ENCODE measurements around the gene OLFML3. TPM values are rescaled to one million over a fixed set of nuclear protein-coding genes. Genes with fewer than 3 reads are reported as not detected.

OLFML3 gene, protein sequence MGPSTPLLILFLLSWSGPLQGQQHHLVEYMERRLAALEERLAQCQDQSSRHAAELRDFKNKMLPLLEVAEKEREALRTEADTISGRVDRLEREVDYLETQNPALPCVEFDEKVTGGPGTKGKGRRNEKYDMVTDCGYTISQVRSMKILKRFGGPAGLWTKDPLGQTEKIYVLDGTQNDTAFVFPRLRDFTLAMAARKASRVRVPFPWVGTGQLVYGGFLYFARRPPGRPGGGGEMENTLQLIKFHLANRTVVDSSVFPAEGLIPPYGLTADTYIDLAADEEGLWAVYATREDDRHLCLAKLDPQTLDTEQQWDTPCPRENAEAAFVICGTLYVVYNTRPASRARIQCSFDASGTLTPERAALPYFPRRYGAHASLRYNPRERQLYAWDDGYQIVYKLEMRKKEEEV
- polyA plus RNA-seq (2013): 0.18 TPM

- Histone ChIP-seq H3K4me3 (ENCODE audit: control insufficient read depth in 1 of 7, extremely low read depth in 1 of 7, insufficient read depth in 4 of 7, low read depth in 2 of 7, low read length in 6 of 7) (peak within 1 kb of the TSS in 1 of 7 experiments; percentile 11), H3K9me3 (ENCODE audit: control extremely low read depth in 1 of 5, control insufficient read depth in 4 of 5, insufficient read depth in 2 of 5, low read depth in 1 of 5, low read length in 4 of 5) (no peaks in the 10 kb centered on the region), H3K4me1 (ENCODE audit: control extremely low read depth in 1 of 4, control insufficient read depth in 4 of 4, insufficient read depth in 4 of 4, low read length in 3 of 4) (peaks cover 19 to 74% (median 53%) of the 10 kb centered on the region in 4 experiments), H3K36me3 (ENCODE audit: control insufficient read depth in 4 of 4, insufficient read depth in 4 of 4, low read length in 3 of 4) (peaks cover 0 to 8% (median 3%) of the 10 kb centered on the region in 4 experiments), H3K27ac (ENCODE audit: insufficient read depth in 1 of 2, low read depth in 1 of 2, low read length in 2 of 2, poor library complexity in 1 of 2, severe bottlenecking in 2 of 2) (no peak within 1 kb of the TSS), H3K27me3 (replicated peaks in 2 of 5; ENCODE audit: control insufficient read depth in 4 of 5, insufficient read depth in 5 of 5, low read length in 4 of 5) (peaks cover 0 to 13% (median 0%) of the 10 kb centered on the region in 5 experiments)
- 87% methylated on average over 3 of the region's 13 CpGs for WGBS (ENCODE audit: insufficient coverage)
- ChIA-PET CTCF (interaction anchor here (0.6 to 3.9 kb wide), 20 partner anchors 9 to 738 kb away, joined by 3 to 44 read pairs (median 3); no protein-coding TSS in a partner anchor), POLR2A (interaction anchor here (1.2 kb wide), 1 partner anchor 304 kb away, joined by 7 read pairs; no protein-coding TSS in a partner anchor)
- DNase-seq: peak; percentile 54 to 75 (median 74)
Observed at GRCh38 chr1:113978863-113979702, at the start of gene OLFML3. TSS of gene OLFML3 (plus strand) at chr1:113979474. CDS start at chr1:113979517, 43 bp downstream.

DNA sequence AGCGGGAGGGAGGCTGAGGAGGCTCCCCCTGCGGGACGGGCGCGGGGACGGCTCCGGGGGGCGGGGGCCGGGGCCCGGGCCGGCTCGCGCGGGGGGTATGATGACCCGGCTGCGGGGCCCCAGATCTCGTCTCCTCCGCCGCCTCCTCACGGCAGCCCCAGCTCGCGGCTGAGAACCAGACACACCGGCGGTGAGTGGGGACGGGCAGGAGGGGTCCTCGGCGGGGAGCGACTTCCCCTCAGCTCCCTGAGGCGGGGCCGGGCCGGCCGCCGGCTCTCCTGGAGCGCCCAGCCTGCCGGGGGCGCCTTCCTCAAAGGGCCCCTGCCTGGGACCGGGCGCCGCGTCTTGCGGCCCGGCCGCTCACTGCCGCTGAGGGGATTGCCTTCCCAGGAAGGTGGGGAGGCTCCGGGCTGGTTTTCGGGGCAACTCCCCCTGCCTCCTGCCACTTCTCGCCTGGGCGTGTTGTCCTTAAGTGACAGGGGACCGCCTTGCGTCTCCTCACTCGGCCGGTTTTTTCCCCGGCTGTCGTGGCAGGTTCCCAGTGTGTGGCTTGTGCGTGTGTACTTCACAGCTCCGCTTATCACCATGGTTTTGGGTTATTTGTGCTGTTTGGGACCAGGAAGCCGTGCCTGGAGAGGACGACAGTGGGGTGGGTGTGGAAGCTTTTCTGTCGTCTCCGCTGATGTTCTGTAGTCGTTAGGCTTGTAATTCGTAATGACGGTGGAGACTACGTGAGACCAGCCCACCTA is 49.4 kb upstream of the OLFML3 start:
- peak; percentile 48 to 79 (median 73) for DNase-seq
- Histone ChIP-seq H3K27me3 (replicated peaks in 2 of 5; ENCODE audit: control insufficient read depth in 4 of 5, insufficient read depth in 5 of 5, low read length in 4 of 5) (no peaks in the 10 kb centered on the region), H3K27ac (ENCODE audit: insufficient read depth in 1 of 2, low read depth in 1 of 2, low read length in 2 of 2, poor library complexity in 1 of 2, severe bottlenecking in 2 of 2) (peak overlapping the region; percentile 100), H3K9me3 (ENCODE audit: control extremely low read depth in 1 of 5, control insufficient read depth in 4 of 5, insufficient read depth in 2 of 5, low read depth in 1 of 5, low read length in 4 of 5) (no peaks in the 10 kb centered on the region), H3K36me3 (ENCODE audit: control insufficient read depth in 4 of 4, insufficient read depth in 4 of 4, low read length in 3 of 4) (peaks cover 0 to 2% (median under 1%) of the 10 kb centered on the region in 4 experiments), H3K4me3 (ENCODE audit: control insufficient read depth in 1 of 7, extremely low read depth in 1 of 7, insufficient read depth in 4 of 7, low read depth in 2 of 7, low read length in 6 of 7) (peak overlapping the region; percentile 74 to 100 (median 95)), H3K4me1 (ENCODE audit: control extremely low read depth in 1 of 4, control insufficient read depth in 4 of 4, insufficient read depth in 4 of 4, low read length in 3 of 4) (peaks cover 38 to 64% (median 49%) of the 10 kb centered on the region in 4 experiments)
- ChIA-PET CTCF (interaction anchor here (0.8 to 18.7 kb wide), 20 partner anchors 8 to 172 kb away, joined by 3 to 212 read pairs (median 6); partner anchors contain the start of genes AP4B1 and DCLRE1B), POLR2A (interaction anchor here (0.5 to 3.6 kb wide), 13 partner anchors 11 to 171 kb away, joined by 3 to 43 read pairs (median 6); partner anchors contain the start of genes AP4B1, DCLRE1B and PHTF1)
- WGBS (ENCODE audit: insufficient coverage): under 1% methylated on average over 51 of the region's 64 CpGs

DNA sequence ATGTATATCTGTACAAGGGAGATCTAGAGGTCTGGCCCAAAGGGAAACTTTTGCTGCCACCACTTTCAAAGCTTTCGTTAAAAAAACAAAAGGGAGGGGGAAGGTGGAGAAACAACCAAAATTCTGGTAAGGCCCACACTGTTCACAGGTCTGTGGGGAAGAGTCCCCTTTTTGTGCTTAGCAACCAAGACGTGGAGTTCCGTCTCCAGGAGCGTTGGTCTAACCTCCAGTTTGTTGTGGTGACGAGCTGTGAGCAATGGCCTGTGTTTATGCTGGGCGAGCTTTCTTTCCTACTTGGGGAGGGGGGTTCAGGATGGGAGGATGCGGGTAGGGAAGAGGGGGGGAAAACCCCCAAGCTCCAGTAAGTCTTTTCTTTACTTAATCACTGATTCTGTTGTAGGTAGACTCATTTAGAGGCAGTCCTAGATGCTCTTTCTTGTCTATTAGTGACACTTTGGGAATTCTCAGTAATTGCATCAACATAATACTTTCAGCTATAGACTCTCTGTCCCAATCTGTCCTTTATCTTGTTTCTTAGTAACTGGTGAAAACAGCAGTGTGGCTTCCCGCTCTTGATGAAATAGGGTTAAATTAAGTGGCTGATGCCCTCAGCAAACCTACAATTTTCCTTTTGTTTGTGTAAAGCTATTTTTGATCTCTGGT is 48.6 kb upstream of the OLFML3 start:
- ChIA-PET CTCF (interaction anchor here (0.8 to 18.7 kb wide), 14 partner anchors 10 to 172 kb away, joined by 3 to 212 read pairs (median 6); partner anchors contain the start of genes AP4B1, DCLRE1B and RSBN1), POLR2A (interaction anchor here (0.5 to 3.6 kb wide), 11 partner anchors 17 to 171 kb away, joined by 3 to 43 read pairs (median 6); partner anchors contain the start of genes AP4B1, DCLRE1B and PHTF1)
- no peaks in the 10 kb centered on the region for H3K27me3 ChIP-seq (replicated peaks in 2 of 5; ENCODE audit: control insufficient read depth in 4 of 5, insufficient read depth in 5 of 5, low read length in 4 of 5)
- peak; percentile 83 to 95 (median 95) for DNase-seq
- peak overlapping the region; percentile 100 for H3K27ac ChIP-seq (ENCODE audit: insufficient read depth in 1 of 2, low read depth in 1 of 2, low read length in 2 of 2, poor library complexity in 1 of 2, severe bottlenecking in 2 of 2)
- H3K36me3 ChIP-seq (ENCODE audit: control insufficient read depth in 4 of 4, insufficient read depth in 4 of 4, low read length in 3 of 4): peaks cover 0 to 2% (median under 1%) of the 10 kb centered on the region in 4 experiments
- no peaks in the 10 kb centered on the region for H3K9me3 ChIP-seq (ENCODE audit: control extremely low read depth in 1 of 5, control insufficient read depth in 4 of 5, insufficient read depth in 2 of 5, low read depth in 1 of 5, low read length in 4 of 5)
- H3K4me1 ChIP-seq (ENCODE audit: control extremely low read depth in 1 of 4, control insufficient read depth in 4 of 4, insufficient read depth in 4 of 4, low read length in 3 of 4): peaks cover 38 to 65% (median 49%) of the 10 kb centered on the region in 4 experiments
- 0% methylated on average over 6 of the region's 8 CpGs for WGBS (ENCODE audit: insufficient coverage)
- peak overlapping the region; percentile 74 to 100 (median 95) for H3K4me3 ChIP-seq (ENCODE audit: control insufficient read depth in 1 of 7, extremely low read depth in 1 of 7, insufficient read depth in 4 of 7, low read depth in 2 of 7, low read length in 6 of 7)

GRCh38 chr1:113931451-113931851 is 47.8 kb upstream of the OLFML3 start:
- ChIA-PET POLR2A (interaction anchor here (2.5 to 3.6 kb wide), 2 partner anchors 17 to 27 kb away, joined by 22 to 43 read pairs; partner anchors contain the start of genes AP4B1 and DCLRE1B), CTCF (interaction anchor here (0.7 to 18.7 kb wide), 9 partner anchors 9 to 173 kb away, joined by 3 to 212 read pairs (median 22); partner anchors contain the start of genes AP4B1, DCLRE1B and RSBN1)
- Histone ChIP-seq H3K9me3 (ENCODE audit: control extremely low read depth in 1 of 5, control insufficient read depth in 4 of 5, insufficient read depth in 2 of 5, low read depth in 1 of 5, low read length in 4 of 5) (no peaks in the 10 kb centered on the region), H3K27ac (ENCODE audit: insufficient read depth in 1 of 2, low read depth in 1 of 2, low read length in 2 of 2, poor library complexity in 1 of 2, severe bottlenecking in 2 of 2) (peak overlapping the region; percentile 100), H3K27me3 (replicated peaks in 2 of 5; ENCODE audit: control insufficient read depth in 4 of 5, insufficient read depth in 5 of 5, low read length in 4 of 5) (no peaks in the 10 kb centered on the region), H3K4me3 (ENCODE audit: control insufficient read depth in 1 of 7, extremely low read depth in 1 of 7, insufficient read depth in 4 of 7, low read depth in 2 of 7, low read length in 6 of 7) (peak overlapping the region in 6 of 7 experiments; percentile 94 to 100 (median 96)), H3K36me3 (ENCODE audit: control insufficient read depth in 4 of 4, insufficient read depth in 4 of 4, low read length in 3 of 4) (peaks cover 0 to 2% (median under 1%) of the 10 kb centered on the region in 4 experiments), H3K4me1 (ENCODE audit: control extremely low read depth in 1 of 4, control insufficient read depth in 4 of 4, insufficient read depth in 4 of 4, low read length in 3 of 4) (peaks cover 38 to 65% (median 52%) of the 10 kb centered on the region in 4 experiments)
- 0% methylated on average over 1 of the region's 3 CpGs for WGBS (ENCODE audit: insufficient coverage)
- peak; percentile 55 to 81 (median 70) for DNase-seq

- H3K9me3 ChIP-seq (ENCODE audit: control extremely low read depth in 1 of 5, control insufficient read depth in 4 of 5, insufficient read depth in 2 of 5, low read depth in 1 of 5, low read length in 4 of 5): no peaks in the 10 kb centered on the region
- DNase-seq: no peak
- peaks cover 0 to 2% (median under 1%) of the 10 kb centered on the region in 4 experiments for H3K36me3 ChIP-seq (ENCODE audit: control insufficient read depth in 4 of 4, insufficient read depth in 4 of 4, low read length in 3 of 4)
- peaks cover 35 to 74% (median 60%) of the 10 kb centered on the region in 4 experiments for H3K4me1 ChIP-seq (ENCODE audit: control extremely low read depth in 1 of 4, control insufficient read depth in 4 of 4, insufficient read depth in 4 of 4, low read length in 3 of 4)
- H3K27me3 ChIP-seq (replicated peaks in 2 of 5; ENCODE audit: control insufficient read depth in 4 of 5, insufficient read depth in 5 of 5, low read length in 4 of 5): no peaks in the 10 kb centered on the region
- CTCF ChIA-PET: interaction anchor here (1.2 to 18.7 kb wide), 4 partner anchors 17 to 99 kb away, joined by 4 to 212 read pairs (median 7); partner anchors contain the start of genes AP4B1 and BCL2L15
- no peak overlapping the region for H3K27ac ChIP-seq (ENCODE audit: insufficient read depth in 1 of 2, low read depth in 1 of 2, low read length in 2 of 2, poor library complexity in 1 of 2, severe bottlenecking in 2 of 2)
- peak overlapping the region in 2 of 7 experiments; percentile 38 to 43 for H3K4me3 ChIP-seq (ENCODE audit: control insufficient read depth in 1 of 7, extremely low read depth in 1 of 7, insufficient read depth in 4 of 7, low read depth in 2 of 7, low read length in 6 of 7)
- POLR2A ChIA-PET: no interaction called here
Observed at GRCh38 chr1:113934006-113934405, 45.3 kb upstream of the OLFML3 start.
